Panc1 (cell line): Measurements from ENCODE around the gene SDR9C7.

ENCODE experiments used
- CTCF ChIP-seq: fragments of 450-650 bp; IDR thresholded peaks from 2 replicates; pipeline ENCODE4 v1.5.1; 2017; ENCODE audit warnings: mild to moderate bottlenecking
- POLR2AphosphoS5 ChIP-seq: IDR thresholded peaks from 2 replicates; pipeline ENCODE4 v1.6.1; 2012; ENCODE audit warnings: mild to moderate bottlenecking, low read depth, low read length, moderate library complexity
- TCF7L2 ChIP-seq: IDR thresholded peaks from 2 replicates; pipeline ENCODE4 v1.6.1; 2011; ENCODE audit warnings: mild to moderate bottlenecking, low read depth, low read length, inconsistent platforms
- TF ChIP-seq, protein P1 (sequence below), 2 experiments: IDR thresholded peaks; 2 replicates each; pipeline ENCODE4 v1.6.1; 2011 to 2012; ENCODE audit warnings: low read depth in 2 of 2, control low read depth in 1 of 2, low read length in 1 of 2, mild to moderate bottlenecking in 1 of 2, moderate library complexity in 1 of 2; ENCODE audit not compliant: insufficient read depth in 1 of 2

DNA sequence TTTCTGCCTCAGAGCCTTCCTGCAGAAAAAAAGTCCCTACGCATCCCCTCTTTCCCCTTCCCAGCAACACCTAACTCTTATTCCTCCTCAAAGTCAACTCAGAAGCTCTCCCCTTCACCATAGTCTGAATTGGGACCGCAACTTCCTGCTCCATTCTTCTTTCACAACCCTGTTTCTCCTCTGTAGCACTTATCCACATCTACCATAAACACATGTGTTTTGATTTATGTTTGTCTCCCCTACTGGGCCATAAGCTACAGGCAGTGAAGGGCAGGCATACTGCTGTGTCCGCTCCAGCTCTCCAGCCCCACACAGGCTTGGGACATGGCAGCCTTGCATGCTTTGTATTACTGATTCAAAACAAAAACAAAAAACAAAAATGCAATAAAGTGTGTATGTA lies 5.9 kb downstream of the SDR9C7 start:
- TF ChIP-seq CTCF (no peak), POLR2AphosphoS5 (no peak), TCF7L2 (no peak)
- TF ChIP-seq, protein P1, sequence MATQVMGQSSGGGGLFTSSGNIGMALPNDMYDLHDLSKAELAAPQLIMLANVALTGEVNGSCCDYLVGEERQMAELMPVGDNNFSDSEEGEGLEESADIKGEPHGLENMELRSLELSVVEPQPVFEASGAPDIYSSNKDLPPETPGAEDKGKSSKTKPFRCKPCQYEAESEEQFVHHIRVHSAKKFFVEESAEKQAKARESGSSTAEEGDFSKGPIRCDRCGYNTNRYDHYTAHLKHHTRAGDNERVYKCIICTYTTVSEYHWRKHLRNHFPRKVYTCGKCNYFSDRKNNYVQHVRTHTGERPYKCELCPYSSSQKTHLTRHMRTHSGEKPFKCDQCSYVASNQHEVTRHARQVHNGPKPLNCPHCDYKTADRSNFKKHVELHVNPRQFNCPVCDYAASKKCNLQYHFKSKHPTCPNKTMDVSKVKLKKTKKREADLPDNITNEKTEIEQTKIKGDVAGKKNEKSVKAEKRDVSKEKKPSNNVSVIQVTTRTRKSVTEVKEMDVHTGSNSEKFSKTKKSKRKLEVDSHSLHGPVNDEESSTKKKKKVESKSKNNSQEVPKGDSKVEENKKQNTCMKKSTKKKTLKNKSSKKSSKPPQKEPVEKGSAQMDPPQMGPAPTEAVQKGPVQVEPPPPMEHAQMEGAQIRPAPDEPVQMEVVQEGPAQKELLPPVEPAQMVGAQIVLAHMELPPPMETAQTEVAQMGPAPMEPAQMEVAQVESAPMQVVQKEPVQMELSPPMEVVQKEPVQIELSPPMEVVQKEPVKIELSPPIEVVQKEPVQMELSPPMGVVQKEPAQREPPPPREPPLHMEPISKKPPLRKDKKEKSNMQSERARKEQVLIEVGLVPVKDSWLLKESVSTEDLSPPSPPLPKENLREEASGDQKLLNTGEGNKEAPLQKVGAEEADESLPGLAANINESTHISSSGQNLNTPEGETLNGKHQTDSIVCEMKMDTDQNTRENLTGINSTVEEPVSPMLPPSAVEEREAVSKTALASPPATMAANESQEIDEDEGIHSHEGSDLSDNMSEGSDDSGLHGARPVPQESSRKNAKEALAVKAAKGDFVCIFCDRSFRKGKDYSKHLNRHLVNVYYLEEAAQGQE (IDR thresholded peaks at IDR 0.05; ENCODE audit: insufficient read depth in 1 of 2, low read depth in 2 of 2, low read length in 1 of 2) = no peak
